Measurements from ENCODE around the gene CYP2J2.
"Not testable (repeated sequence)": the region's sequence is repeated elsewhere in the genome, so short reads cannot be mapped to it uniquely, and the experiment has no call there.

The CYP2J2 gene

GRCh38 chr1:59919746-59920145, 6.8 kb downstream of the CYP2J2 start:
- DNase-seq (ENCODE audit: low read depth, low spot score) = no peak

GRCh38 chr1:59917785-59918180, 8.8 kb downstream of the CYP2J2 start:
- DNase-seq (ENCODE audit: low read depth, low spot score) = no peak

- DNase-seq (ENCODE audit: low read depth, low spot score) = no peak
Measured at GRCh38 chr1:59917026-59917784, 9.4 kb downstream of the CYP2J2 start.

GRCh38 chr1:59915516-59915915, 11.1 kb downstream of the CYP2J2 start:
- DNase-seq (ENCODE audit: low read depth, low spot score) = no peak

DNA sequence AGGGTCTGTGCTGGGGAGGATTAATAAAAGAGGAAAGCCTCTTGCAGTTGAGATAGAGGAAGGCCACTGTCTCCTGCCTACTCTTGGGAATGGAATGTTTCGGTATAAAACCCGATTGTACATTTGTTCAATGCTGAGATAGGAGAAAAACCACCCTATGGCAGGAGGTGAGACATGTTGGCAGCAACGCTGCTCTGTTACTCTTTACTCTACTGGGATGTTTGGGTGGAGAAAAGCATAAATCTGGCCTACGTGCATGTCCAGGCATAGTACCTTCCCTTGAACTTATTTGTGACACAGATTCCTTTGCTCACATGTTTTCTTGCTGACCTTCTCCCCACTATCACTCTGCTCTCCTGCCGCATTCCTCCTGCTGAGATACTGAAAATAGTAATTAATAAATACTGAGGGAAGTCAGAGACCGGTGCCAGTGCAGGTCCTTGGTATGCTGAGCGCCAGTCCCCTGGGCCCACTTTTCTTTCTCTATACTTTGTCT, 11.7 kb downstream of the CYP2J2 start:
- not testable (repeated sequence) for DNase-seq (ENCODE audit: low read depth, low spot score)

- no peak for DNase-seq (ENCODE audit: low read depth, low spot score)
Measured at GRCh38 chr1:59908682-59909081, 17.9 kb downstream of the CYP2J2 start.

GRCh38 chr1:59908084-59908483, 18.5 kb downstream of the CYP2J2 start:
- no peak for DNase-seq (ENCODE audit: low read depth, low spot score)

GRCh38 chr1:59906931-59907330, 19.6 kb downstream of the CYP2J2 start:
- DNase-seq (ENCODE audit: low read depth, low spot score) = no peak

GRCh38 chr1:59903141-59903754, 23.3 kb downstream of the CYP2J2 start:
- DNase-seq (ENCODE audit: low read depth, low spot score) = no peak

DNA sequence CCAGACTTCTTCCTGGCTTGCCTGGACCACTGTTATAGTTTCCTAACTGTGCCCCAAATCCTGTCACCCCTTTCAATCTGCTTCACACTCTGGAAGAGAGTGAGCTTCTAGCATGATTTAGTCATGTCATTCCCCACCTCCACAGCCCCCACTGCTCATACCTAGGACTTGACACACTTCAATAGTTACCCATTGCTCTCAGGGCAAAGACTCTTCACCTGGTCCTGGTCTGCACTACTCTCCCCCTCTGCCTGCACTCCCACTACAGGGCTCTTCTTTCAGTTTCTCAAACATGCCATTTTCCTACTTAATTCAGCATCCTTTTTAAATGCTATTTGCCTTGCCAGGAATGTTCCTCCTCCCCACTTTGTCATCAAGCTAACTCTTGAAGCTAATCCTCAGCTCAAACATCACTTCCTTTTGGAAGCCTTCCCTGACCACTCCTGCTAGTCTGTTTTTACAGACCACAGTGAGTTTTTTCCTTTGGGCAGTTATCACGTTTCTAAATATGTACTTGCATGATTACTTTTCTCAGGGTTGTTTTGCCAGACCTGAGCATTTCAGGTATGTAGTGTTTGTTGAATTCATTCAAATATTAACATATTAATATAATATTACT, 24.7 kb downstream of the CYP2J2 start:
- no peak for DNase-seq (ENCODE audit: low read depth, low spot score)

DNA sequence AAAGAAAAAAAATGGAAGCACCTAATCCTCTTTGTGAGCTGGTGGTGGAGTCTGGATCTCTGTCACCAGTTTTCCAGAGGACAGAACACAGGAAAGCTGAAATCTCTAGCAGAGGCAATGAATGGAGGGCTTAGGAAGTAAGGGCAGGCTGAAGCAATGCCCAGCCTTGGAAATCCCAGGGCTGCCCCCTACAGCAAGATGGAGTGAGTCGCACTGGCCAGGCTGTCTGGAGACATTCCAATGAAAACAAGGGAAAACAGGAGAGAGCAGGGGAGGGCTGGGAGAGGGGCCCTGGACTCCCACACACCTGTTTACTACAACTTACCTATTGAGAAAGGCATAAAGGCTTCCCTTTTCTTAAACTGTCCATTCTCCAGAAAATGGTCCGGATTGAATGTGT, 25.9 kb downstream of the CYP2J2 start:
- DNase-seq (ENCODE audit: low read depth, low spot score) = no peak

GRCh38 chr1:59898927-59899326, 27.6 kb downstream of the CYP2J2 start:
- no peak for DNase-seq (ENCODE audit: low read depth, low spot score)

- DNase-seq (ENCODE audit: low read depth, low spot score) = no peak
Measured at GRCh38 chr1:59897165-59897564, 29.4 kb downstream of the CYP2J2 start.

- DNase-seq (ENCODE audit: low read depth, low spot score) = no peak
Measured at GRCh38 chr1:59892841-59893811, 33.4 kb downstream of the CYP2J2 start.

GRCh38 chr1:59885160-59885832, 41.3 kb downstream of the CYP2J2 start:
- DNase-seq (ENCODE audit: low read depth, low spot score) = no peak

GRCh38 chr1:59880735-59881134, 45.8 kb downstream of the CYP2J2 start:
- no peak for DNase-seq (ENCODE audit: low read depth, low spot score)

GRCh38 chr1:59879996-59880505, 46.5 kb downstream of the CYP2J2 start:
- no peak for DNase-seq (ENCODE audit: low read depth, low spot score)

- DNase-seq (ENCODE audit: low read depth, low spot score) = no peak
Measured at GRCh38 chr1:59879574-59879973, 47.0 kb downstream of the CYP2J2 start.

- DNase-seq (ENCODE audit: low read depth, low spot score) = no peak
Measured at GRCh38 chr1:59878370-59878769, 48.2 kb downstream of the CYP2J2 start.

GRCh38 chr1:59877108-59877682, 49.4 kb downstream of the CYP2J2 start:
- no peak for DNase-seq (ENCODE audit: low read depth, low spot score)

All from activated naive CD8-positive, alpha-beta T cell treated with anti-CD3 and anti-CD28 coated beads, Interleukin-2, amount 50 U/mL, for 16 hours (primary cell).